Astrocyte (in vitro differentiated cells and primary cell): ENCODE measurements around the gene LHPP.
"Not testable (repeated sequence)": the region's sequence is repeated elsewhere in the genome, so short reads cannot be mapped to it uniquely, and the experiment has no call there.

Source experiments
- EZH2 ChIP-seq: IDR thresholded peaks from 2 replicates; pipeline ENCODE4 v1.6.1; 2012; ENCODE audit warnings: mild to moderate bottlenecking, low read length, inconsistent platforms; ENCODE audit not compliant: insufficient read depth
- TF ChIP-seq, protein P1 (sequence below): IDR thresholded peaks from 2 replicates; pipeline ENCODE4 v1.5.1; 2011; ENCODE audit warnings: low read depth, mild to moderate bottlenecking, inconsistent platforms, low read length, moderate library complexity; ENCODE audit not compliant: insufficient read depth

- TF ChIP-seq, protein P1, sequence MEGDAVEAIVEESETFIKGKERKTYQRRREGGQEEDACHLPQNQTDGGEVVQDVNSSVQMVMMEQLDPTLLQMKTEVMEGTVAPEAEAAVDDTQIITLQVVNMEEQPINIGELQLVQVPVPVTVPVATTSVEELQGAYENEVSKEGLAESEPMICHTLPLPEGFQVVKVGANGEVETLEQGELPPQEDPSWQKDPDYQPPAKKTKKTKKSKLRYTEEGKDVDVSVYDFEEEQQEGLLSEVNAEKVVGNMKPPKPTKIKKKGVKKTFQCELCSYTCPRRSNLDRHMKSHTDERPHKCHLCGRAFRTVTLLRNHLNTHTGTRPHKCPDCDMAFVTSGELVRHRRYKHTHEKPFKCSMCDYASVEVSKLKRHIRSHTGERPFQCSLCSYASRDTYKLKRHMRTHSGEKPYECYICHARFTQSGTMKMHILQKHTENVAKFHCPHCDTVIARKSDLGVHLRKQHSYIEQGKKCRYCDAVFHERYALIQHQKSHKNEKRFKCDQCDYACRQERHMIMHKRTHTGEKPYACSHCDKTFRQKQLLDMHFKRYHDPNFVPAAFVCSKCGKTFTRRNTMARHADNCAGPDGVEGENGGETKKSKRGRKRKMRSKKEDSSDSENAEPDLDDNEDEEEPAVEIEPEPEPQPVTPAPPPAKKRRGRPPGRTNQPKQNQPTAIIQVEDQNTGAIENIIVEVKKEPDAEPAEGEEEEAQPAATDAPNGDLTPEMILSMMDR = not testable (repeated sequence)
- TF ChIP-seq EZH2 = not testable (repeated sequence)
These were observed 19.9 kb upstream of the LHPP start for GRCh38 chr10:124441694-124442093.
